ENCODE measurements around the gene GLMN.

GLMN gene

GRCh38 chr1:92218559-92218958, 80.2 kb downstream of the GLMN start:
- TF ChIP-seq ZFX (IDR thresholded peaks at IDR 0.05; ENCODE audit: borderline replicate concordance) (no peak), CTCF (IDR thresholded peaks at IDR 0.05) (no peak)
- H3K27ac ChIP-seq = no peak overlapping the region

GRCh38 chr1:92217721-92218120, 81.1 kb downstream of the GLMN start, which contains the start of gene C1orf146:
Gene C1orf146, plus strand, starts transcription at chr1:92217915. Its CDS starts 13,506 bp downstream, at chr1:92231421.
- no peak within 1 kb of the TSS for H3K27ac ChIP-seq
- TF ChIP-seq ZFX (IDR thresholded peaks at IDR 0.05; ENCODE audit: borderline replicate concordance) (no peak), CTCF (IDR thresholded peaks at IDR 0.05) (no peak)

- TF ChIP-seq CTCF (IDR thresholded peaks at IDR 0.05) (no peak), ZFX (IDR thresholded peaks at IDR 0.05; ENCODE audit: borderline replicate concordance) (no peak)
- H3K27ac ChIP-seq = no peak overlapping the region
Measured at GRCh38 chr1:92211166-92211565, 87.6 kb downstream of the GLMN start.

GRCh38 chr1:92210701-92211100, 88.1 kb downstream of the GLMN start:
- TF ChIP-seq CTCF (IDR thresholded peaks at IDR 0.05) (no peak), ZFX (IDR thresholded peaks at IDR 0.05; ENCODE audit: borderline replicate concordance) (no peak)
- no peak overlapping the region for H3K27ac ChIP-seq

GRCh38 chr1:92203105-92203504, 95.7 kb downstream of the GLMN start:
- no peak for TF ChIP-seq ZFX (IDR thresholded peaks at IDR 0.05; ENCODE audit: borderline replicate concordance)

GRCh38 chr1:92201973-92202372, 96.8 kb downstream of the GLMN start:
- no peak for TF ChIP-seq ZFX (IDR thresholded peaks at IDR 0.05; ENCODE audit: borderline replicate concordance)
- TF ChIP-seq CTCF (IDR thresholded peaks at IDR 0.05) = no peak
- H3K27ac ChIP-seq = no peak overlapping the region

More at GRCh38 chr1:92203105-92203504, 95.7 kb downstream of the GLMN start:
- H3K27ac ChIP-seq = no peak overlapping the region
